ENCODE data around the gene AKR1C1.

DNA sequence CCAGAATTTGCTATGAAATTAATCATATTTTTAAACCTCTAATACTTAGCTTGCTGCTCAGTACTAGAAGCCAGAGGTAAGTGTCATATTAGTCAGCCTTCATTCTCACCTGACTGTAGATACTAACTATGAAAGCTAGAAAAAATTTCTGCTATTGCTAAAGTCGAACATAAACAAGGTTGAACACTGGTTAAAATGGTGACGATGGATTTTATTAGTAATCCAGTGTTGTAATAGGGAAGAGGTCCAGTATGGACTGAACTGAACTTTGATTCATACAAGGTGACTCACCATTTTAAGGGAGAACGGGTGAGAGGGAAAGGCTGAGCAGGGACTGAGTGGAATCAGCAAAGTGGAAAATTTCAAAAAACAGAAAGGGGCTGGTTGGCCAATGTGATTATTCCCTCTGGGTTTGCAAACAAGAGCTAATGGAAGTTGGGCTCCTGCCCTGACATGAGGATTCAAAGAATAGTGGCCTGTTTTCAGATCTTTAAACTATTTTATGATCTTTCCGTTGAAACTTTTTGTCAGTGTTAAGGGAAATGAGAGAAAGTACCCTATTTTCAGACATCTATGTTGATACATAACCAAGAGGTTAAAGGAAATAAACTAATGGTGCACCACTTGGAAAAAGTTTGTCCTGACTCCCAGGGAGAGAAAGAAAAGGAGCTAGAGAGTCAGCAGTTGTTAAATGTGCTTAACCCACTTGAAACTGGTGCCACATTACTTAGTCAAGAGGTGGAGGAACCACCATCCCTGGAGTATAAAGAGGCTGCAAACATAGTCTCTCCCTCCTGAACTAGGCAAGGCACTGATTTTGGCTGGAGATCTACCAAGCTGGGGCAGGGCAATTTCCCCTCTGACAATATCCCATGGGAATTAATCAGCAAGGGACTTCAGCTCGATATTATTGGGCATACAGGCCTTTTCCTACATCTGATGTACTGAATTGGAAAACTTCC lies 15.3 kb upstream of the AKR1C1 start:
- TF ChIP-seq POLR2AphosphoS5 (IDR thresholded peaks at IDR 0.05) (peak; percentile 41), CTCF (IDR thresholded peaks at IDR 0.05) (no peak)

Data from prostate gland (tissue), 2 donors.